Middle frontal gyrus (tissue), 1 donor: ENCODE results near the gene MACIR.

Source experiments
- DNase-seq: peaks from one replicate; pipeline ENCODE4 v3.0.0-alpha.2; 2015; ENCODE audit warnings: low spot score; ENCODE audit errors: extremely low spot score

Gene MACIR

DNA sequence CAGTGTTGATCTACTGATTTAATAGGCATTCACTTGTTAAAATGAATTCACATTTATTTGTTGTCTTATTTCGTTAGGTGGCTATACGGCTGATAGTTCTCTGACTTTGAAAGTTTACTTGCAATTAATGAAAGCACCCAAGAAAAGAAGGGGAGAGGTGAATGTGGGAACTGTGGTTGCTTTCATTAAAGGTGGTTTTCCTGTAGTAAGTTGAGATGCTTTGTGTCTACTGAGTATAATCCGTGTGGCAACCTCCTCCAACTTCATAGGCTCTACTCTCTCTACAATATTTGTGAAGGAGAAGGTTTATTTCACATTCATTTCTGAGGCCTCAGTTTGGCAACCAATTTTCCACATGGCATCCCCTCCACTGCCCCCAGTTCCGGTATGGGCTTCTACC is 12.8 kb upstream of the MACIR start:
- no peak for DNase-seq

DNA sequence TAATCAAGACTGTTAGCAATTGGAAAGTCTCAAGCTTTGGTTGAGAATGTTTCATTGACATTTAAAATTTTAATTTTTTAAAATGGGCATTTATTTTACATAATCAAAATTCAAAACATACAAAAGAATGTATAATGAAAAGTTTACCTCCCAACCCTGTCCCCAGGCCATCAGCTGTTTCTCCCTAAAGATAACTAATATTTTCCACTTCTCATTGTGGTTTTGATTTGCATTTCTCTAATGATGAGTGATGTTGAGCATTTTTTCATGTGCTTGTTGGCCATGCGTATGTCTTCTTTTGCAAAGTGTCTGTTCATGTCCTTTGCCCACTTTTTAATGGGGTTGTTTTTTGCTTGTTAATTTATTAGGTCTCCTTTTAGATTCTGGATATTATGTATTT is 11.4 kb upstream of the MACIR start:
- no peak for DNase-seq

DNA sequence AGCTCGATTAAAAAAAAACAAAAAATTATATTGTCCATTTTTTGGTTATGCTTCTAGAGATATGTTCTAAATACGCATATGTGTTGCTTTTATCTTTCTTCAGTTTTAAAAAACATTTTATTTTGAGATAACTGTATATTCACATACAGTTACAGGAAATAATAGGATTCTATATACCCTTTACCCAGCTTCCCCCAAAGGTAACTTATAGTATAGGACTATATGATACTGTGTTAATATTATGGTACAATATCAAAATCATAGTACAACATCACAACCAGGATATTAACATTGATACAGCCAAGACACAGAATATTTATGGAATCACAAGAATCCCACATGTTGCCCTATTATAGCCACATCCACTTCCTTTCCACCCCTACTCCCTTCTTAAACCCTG is 9.5 kb upstream of the MACIR start:
- DNase-seq: no peak

DNA sequence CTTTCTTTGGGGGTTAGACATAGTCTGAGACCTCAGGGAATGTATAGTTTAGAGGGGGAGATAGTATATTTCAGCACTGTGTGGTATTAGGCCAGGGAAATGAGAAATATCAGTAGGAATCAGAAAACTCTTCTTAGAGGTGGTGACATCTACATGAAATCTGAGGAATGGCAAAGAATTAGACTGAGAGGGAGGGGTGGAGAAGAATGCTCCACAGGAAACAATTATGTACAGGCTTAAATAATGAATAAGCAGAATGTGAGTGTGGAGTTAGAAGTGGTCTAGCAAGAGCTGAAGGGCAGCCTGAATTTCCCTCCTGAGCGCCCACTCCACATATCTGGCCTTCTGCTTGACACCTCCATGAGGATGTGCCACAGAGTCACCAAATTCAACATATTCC is 3.6 kb upstream of the MACIR start:
- no peak for DNase-seq

DNA sequence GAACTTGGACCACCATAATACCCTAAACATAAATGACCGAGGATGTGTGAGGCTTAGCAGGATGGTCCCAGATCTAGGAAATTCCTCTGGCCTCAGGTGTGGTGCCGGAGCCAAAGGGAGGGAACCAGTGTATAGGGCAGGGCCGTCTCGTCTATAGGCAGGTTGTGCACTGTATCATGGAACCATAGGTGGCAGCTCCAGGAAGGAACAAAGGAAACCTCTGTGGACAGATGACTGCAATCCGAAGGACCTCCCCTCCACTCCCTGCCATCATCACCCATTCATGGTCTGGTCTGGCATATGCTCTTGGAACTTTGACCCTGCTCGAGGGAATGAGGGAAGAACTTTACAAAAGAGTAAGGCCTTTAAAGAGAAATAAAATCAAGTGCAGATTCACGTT is 2.9 kb upstream of the MACIR start:
- no peak for DNase-seq

DNA sequence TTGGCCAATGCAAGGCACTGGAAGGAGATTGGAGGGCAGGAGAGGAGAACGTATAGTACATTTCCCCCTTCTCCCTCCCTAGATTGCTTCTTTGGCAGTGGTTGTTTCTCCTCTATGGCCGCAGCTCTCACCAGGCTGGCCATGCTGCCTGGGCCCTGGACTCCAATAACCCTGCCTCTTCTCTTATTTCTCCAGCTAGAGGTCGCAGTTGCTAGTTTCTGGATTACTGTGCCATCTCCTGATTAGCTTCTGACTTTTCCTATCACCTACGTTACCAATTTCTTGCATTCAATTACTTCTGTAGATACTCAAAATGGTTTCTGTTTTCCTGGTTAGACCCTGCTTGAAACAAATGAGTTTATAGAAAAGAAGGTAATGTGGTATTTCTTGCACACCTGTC is 2.4 kb upstream of the MACIR start:
- no peak for DNase-seq

DNA sequence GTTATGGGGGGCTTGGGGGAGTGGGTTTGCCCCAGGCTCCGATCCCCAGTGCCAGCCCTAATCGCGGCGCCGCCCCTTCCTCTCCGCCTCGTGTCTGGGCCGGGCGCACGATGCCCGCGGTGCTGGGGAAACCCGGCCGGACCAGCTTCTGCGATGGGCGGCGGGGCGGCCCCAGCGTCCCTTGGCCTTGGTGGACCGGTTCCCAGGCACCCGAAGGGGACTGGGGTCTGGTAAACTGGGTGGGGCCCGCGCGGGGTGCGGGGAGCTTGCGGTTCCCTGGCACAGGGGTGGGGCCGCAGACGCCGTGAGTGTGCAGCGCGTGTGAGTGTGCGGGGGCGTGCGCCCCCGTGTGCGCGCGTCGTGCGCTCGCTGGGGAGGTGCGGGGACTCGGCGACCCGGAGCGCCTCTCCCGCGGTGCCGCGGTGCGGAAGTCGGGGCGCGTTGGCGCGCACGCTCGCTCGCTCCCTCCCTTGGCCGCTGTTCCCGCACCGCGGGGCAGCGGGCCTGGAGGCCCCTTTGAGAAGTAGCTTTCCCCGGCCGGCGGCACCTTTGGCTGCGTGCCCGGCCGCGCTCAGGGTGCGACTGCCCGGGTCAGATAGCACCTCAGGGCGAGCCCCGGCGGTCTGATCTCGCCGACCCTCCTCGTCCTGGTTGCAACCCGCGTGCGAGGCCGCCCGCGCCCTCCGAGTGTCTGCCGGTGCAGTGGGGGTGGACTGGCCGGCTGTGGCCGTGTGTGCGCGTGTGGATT is 568 bp downstream of the MACIR start:
- no peak for DNase-seq

DNA sequence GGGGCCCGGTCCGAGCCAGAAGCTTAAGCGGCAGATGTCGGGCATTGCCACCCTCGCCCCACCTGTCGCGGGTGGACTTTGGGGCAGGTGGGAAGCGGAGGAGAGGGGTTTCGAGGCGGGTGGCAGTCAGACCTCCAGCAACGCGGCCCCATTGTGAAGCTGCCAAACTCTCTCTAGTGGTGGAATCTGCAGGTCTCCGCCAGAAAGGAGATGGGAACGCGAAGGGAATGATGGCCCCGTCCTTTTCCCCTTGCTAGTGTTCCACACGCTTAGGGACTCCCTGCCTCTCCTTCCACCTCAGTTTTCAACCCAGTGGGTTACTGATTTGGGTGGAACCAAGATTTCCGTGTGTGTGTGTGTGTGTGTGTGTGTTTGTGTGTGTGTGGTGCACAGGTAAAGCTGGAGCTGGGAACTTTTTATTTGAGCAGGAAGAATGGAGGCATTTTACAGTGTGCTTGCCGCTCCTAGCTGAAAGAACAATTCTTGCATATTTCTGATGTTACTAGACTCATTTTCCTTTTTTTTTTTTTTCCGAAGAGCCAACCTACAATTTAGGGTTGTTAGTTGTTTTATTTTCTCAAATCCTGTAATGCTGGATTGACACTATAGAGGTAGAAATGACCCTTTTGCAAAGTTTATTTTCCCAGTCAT is 1.3 kb downstream of the MACIR start:
- DNase-seq: no peak

DNA sequence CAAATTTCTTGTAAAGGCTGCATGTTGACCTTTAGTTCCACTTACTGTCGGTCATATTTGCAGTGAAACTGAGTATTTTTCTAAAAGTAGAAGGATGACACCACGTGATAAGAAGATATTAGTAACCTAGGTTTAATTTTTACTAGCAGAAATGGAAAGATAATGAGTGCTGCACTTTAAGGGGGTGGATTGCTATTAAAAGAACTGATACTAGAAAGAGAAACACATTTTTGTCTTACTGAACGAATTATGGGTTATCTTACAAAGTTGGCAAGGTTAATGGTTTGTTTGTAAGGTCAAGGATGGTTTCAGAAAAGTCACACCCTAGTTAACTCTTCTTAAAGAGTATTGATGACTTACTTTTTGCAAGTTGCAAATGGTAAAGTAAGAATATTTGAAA is 2.4 kb downstream of the MACIR start:
- DNase-seq: no peak

DNA sequence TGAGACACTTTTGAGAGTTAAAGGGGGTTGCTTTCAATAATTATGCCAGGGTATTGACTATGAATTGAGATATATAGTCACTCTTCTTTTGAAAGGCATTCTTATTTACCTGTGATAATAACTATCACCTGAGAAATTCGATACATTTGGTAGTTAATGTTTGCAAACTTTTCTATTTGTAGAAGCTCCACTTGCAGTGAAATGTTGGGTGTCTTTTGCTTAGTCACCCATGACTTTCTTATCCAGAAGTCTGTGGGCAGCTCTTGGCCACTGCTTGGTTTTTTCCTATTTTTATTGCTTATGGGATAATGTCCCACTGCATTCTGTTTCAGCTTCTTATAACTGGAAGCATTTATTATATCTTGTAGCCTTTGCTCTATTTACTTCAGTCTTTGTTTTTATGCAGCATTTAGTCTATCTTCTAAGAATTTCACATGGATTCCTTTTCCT is 3.9 kb downstream of the MACIR start:
- DNase-seq: no peak

DNA sequence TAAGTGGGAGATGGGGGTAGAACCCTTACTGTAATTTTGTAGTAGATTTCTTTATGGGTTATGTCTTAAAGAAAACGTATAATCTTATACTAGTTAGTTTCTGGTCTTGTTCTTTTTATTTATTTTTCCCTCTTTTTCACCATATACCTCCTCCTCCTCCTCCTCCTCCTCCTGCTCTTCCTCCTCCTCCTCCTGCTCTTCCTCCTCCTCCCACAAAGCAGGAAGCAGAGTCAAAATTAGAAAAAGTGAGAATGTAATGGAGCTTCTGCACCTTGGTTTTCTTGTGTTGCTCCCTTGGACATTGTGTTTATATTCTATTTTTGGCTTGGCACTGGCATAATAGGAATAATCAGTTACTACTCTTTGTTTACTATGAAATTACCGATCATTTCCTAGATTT is 4.5 kb downstream of the MACIR start:
- no peak for DNase-seq

DNA sequence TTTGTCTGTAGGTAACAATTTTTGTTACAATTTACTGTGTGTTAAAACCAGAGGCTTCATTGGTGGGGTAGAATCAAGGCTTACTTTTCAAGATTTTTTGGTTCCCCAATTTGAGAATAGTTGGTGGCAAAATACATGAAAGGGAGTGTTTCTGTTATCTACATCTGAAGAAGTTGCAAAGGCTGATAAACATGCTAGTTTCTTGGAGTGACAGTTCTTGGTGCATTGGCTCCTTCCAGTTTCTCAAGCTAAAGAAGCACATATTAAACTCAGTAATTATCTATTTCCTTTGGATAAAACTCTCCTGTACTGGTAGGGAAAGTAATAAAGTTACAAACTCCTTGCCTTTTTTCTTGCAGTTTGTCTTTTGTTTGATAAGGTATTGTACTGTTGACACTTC is 5.9 kb downstream of the MACIR start:
- no peak for DNase-seq

DNA sequence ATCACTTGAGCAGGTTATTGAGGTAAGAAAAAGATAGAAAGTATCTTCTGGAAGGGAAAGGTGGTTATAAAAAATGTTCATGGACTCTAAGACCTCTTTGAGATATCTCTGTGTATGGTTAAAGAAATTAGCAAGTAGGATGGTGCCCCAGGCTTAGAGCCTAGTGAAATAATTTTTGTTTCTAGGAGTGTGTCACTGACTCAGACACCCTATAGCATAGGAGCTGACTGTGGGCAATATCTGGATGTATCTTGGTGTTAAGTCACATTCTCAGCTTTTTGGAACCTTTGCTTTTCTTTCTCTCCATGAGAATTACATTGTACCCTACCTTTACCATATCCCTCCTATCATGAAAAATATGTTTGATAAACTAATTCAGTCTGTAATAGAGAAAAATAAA is 12.0 kb downstream of the MACIR start:
- no peak for DNase-seq

DNA sequence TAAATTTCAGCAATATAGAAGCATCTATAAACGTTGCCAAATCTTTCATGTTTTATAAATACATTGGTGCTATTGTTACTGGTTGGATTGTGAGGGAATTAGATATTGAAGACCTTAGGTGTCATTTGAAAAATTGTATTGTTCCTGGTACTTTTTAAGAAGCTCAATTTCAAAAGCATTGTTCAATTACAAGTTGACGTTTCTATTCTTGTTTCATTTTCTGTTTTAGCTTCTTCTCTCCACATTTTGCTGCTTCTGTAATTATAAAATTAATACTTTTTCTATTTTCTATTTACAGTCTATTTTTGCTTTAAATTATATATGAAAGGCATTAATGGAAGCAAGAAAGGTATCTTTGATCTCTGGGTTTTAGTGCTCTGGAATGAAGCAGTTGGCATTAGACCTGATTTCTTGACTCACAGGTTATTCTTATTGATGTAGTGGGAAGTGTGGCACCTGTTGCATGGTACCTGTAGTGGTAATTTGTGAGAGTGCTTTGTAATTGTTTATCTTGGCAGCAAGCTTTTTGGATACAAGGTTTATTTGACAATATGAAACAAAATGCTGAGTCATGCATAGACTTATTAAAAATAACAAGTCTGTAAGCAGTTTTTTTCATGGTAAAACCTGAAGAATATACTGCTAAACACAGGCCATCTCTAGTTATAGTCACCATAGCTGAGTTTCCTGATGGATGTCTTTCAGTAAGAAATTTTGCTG is 13.2 kb downstream of the MACIR start:
- no peak for DNase-seq

DNA sequence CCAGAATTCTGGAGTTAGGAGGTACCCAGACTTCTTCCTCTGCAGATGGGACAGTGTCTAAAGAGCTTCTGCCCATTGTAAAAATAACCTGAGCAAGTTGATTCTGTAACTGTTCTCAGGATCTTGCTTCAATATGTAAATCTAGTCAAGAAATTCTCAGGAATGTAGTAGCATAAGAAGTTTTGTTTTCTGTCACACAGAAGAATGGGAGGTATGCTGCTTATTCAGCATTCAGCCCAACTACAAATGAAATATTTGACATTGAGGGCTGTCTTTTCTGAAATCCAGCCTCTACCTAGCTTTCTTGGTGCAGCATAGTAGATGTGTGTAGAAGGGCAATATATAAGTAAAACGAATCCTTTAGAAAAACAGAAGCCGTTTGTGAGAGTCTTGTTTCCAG is 13.8 kb downstream of the MACIR start:
- no peak for DNase-seq

DNA sequence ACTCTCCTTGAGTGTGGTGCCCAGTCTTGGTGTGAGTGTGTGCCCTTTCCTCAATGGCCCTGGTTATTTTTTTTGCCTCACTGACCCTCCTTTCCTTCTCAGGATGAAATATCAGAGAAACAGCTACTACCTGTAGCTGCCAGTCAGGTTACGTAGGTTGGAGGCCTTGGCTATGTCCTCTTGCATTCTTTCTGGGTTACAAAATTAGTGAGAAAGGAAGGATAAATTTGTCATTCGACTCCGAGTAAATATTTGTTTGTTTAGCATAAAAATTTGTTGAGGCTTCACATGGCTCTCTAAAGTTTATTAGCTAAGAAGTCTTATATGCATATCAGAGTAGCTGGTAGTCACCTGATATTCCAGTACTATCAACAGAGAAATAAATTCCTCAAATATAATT is 15.4 kb downstream of the MACIR start:
- no peak for DNase-seq

DNA sequence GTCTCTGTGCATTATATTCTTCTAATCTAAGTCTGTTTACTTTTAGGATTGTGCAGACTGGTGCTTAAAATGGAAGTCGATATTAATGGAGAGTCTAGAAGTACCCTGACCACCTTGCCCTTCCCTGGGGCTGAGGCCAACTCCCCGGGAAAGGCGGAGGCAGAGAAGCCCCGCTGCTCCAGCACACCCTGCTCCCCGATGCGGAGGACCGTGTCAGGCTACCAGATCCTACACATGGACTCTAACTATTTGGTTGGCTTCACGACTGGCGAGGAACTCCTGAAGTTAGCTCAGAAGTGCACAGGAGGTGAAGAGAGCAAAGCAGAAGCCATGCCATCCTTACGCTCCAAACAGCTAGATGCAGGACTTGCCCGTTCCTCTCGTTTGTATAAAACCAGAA is 17.3 kb downstream of the MACIR start:
- no peak for DNase-seq

DNA sequence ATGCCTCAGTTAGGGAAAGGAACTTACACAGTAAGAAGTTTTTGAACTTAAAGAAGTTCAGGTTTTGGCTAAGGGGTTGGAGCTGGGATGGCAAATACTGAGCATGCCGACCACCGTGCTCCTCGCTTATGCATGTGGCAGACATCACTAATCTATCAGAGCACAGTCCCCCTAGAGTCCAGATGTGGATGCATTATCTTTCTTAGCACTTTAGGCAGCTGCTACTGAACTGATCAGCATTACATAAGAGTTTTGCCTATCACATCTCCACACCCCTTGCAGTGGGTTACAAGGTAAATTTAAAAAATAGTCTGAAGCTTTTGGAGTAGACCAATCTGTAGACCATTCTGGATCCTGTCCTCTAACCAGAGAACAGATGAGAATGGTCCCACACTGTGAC is 22.4 kb downstream of the MACIR start:
- no peak for DNase-seq

DNA sequence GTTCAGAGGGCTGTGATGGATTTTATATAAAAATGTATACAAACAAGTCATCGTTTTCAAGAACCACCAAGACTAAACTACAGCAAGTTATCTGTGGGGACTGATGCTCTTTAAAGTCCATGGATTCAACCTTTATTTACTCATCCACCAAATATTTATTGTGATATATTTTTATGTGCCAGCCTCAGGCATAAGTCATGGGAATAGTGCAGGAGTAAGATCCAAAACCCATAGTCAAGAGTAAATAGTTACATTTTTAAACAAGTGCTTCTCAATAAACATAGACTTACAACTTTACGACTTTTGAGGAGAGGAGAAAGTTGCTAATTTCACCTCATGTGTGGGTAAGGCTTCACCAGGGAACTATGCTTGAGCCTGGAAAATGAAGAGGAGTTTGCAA is 24.6 kb downstream of the MACIR start:
- DNase-seq: no peak

DNA sequence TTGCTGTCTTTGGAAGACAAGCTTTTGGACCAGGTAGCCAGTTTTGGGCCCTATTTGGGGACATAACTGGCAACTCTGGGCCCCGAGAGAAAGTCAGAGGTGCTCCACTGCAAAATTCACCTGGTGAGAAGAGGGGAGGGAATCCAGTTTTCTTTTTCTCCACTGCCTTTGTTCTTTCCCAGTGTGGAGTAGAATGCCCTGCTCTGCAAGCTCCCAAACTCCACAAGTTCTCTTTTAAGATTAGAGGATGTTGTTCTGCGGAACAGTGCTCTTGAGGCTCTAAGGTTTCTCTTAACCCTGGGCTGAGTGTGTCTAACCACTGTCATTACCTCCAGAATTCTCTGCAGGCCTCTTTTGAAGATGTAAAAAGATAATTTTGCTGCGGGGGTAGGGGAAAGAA is 25.3 kb downstream of the MACIR start:
- DNase-seq: no peak

DNA sequence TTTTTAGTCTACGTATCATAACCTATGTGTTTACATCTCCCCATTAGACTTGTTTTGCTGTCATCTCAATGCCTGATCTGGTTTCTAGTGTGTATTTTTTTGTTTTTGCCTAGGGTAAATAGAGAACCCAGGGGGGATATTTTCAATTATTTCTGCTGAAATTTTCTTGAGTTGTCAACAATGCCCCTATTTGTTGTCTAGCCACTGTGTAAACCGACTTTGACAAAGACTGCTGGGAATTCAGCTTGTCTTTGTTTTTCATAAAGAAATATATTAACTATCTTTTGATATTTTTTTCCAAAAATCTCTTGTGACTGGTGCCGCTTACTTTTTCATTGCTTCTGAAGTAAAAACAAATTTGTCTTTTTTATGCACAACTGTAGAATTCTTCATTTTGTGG is 28.1 kb downstream of the MACIR start:
- DNase-seq: no peak

DNA sequence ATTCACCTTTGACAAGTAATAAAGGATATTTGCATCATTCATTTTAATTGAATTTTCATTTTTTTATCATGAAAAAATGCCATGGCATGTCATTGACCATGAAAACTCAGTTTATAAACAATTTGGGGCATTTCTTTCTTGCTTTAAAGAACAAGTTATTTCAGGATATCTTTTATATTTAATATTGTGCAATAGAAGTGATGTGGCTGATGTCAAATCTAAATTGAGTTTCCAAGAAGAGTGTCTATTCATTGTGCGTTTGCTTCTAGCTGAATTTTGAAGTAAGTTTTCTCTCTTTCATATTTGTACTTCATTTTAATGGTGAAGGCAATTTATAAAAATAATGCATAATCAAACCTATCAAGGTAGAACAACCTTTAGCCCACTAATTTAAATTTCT is 30.5 kb downstream of the MACIR start:
- no peak for DNase-seq

DNA sequence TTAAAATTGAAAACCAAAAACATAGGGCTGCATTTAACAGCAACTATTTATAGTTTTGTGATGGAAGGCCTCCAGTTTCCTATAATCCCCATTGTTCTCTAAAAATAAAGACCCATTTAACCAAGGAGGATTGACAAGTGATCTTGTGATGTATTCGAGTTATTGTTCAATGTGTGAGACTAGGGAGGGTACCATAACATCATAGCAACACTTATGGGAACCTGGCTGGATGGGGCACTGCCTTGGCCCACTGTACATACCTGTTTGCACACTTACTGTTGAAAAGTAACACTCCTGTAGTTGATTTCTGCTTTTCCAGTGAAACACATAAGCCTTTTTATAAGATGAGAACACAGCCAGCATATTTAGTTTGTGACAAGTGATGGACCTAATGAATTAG is 32.3 kb downstream of the MACIR start:
- DNase-seq: peak; percentile 42
